Measurements from ENCODE around the gene NMRK1.
A peak's percentile ranks its signal among the peaks of the same experiment; 100 is the strongest.

NMRK1 gene

DNA sequence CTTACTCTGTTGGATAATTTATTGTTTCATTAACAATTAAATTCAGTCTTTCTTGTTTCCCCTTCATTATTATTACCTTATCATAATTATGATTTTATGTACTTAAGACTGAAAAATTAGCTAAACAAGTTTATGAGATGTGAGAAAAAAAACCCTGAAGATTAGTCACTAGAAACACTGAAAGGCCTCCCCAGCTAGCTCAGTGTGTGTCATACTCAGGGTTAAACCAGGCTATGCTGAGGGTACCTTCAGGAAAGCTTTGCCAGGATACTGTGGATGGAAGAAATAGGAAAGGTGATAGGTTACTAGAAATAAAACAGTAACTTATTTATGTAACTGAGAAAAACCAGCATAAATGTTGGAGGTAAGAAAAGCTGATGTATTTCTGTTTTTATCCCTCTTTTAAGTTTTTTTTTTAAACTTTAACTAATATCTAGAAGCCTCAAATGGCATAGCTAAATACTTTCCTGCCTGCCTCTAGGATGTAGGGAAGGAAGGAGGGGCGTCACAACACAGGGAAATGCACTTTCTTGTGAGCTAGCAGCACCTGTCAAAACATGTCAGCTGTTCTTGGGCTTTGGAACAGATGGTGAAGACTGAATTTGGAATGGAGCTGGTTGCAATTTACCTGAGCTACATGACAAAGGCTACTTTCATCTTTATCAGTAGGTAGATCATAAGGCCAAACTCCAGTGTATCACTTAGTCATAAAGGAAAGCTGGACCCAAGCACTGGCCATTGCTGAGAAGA, 24.2 kb downstream of the NMRK1 start:
- no peak for DNase-seq (ENCODE audit: low read depth, low spot score)

DNA sequence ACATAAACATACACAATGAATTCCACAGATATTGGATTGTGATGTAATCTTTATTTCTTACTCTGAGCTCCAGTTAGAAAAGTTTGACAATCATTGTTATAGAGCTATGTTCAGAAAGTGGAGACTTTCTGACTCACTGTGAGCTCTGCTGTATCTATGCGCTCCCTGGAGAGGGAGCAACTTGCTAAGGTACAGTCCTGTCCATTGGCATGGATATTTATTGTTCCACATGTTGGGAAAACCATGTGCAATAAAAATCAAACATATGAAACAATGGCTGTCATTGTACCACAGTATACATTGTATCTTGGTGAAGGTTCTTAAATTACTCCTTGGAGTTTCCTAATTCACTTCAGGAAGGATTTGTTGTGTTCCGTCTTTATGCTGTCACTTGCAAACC, 26.8 kb downstream of the NMRK1 start:
- no peak for DNase-seq (ENCODE audit: low read depth, low spot score)

- DNase-seq (ENCODE audit: low read depth, low spot score), result no peak
Measured at GRCh38 chr9:75054368-75055001, 33.5 kb downstream of the NMRK1 start.

DNA sequence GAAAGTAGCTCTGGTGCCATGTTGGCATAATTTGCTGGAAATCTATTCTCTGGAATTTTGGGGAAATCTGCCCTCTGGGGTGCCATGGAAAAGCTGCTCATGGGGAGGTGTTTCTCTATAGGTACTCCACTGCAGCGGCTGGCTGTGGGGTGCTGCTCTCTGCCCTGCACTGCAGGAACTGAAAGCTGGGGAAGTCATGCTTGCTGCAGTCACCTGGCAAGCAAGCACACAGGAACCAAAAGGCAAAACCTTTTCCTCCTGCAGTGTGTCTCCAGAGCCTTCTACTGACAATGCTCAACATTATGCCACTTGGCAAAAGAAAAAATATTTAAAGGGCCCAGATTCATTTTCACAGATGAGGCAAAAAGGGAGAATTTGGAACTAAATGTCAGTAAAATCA, 34.1 kb downstream of the NMRK1 start:
- no peak for DNase-seq (ENCODE audit: low read depth, low spot score)

DNA sequence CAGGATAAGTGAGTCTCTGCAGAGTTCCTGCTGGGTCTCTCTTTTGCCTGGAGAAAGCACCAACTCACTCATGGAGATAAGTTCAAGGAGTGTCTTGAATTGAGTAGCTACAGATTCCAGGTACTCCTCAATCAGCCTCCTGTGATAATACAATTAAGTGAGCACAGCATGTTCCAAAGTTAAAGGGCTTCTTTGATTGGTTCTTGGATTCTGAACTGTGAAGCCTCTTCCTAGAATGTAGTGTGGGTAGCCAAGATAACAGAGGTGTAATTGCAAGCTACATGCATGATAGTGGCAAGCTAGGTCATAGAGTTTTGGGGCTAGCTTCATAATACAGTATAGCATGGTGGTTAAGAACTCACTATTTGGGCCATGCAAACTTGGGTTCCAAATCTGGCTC, 36.7 kb downstream of the NMRK1 start:
- DNase-seq (ENCODE audit: low read depth, low spot score), result no peak

DNA sequence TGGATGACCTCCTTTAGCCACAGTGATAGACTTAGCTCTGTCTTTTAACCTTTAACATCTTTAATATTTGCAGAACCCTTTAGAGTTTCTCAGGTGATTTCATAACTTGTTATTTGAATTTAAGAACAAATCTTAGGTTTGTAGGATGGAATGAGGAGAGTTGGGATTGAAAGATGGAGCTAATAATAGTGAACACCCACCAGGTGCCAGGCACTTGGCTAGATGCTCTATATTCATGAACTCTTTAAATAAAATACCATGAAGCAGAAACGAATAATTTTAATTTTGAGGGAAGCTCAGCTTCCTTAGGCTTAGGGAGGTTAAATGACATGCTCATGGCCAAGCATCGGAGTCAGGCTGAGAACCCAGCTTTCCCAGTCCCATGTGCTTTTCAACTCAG, 40.4 kb downstream of the NMRK1 start:
- DNase-seq (ENCODE audit: low read depth, low spot score), result no peak

- no peak for DNase-seq (ENCODE audit: low read depth, low spot score)
Measured at GRCh38 chr9:75046725-75047345, 41.1 kb downstream of the NMRK1 start.

DNA sequence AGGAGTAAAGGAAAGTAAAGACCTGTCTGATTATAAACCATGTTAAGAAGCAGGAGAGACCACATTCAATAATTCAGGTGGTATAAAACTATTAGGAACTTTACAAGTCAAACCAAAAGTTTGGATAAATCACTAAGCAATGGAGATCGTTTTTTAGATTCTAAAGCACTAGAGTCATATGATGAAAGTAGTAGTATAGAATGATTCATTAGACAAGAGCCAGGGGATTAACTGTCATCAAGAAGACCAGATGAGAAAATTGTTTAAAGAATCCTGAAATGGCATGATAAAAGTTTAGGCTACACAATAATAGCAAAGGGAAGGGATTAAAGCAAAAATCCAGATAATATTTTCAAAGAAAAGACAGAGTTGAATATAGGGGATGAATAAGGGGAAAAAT, 46.9 kb downstream of the NMRK1 start:
- DNase-seq (ENCODE audit: low read depth, low spot score), result no peak

DNA sequence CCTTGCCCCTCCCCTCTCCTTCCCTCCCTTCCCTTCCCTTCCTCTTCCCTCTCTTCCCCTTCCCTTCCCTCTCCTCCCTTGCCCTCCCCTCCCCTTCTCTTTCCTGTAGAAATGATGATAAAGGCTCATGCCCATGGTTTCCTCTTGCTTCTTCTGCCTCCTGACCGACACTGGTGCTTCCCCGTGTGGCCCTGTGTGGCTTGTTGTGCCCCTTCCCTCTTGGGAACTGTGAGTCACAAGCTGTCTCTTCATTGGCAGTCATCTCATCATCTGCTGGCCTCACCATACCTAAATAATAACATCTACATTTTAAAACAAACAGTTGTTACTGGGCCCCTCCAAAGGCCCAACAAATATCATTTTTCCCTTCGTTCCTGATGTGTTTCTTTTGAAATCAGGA, 48.2 kb downstream of the NMRK1 start:
- DNase-seq (ENCODE audit: low read depth, low spot score), result no peak

GRCh38 chr9:75039009-75039408, 48.9 kb downstream of the NMRK1 start:
- DNase-seq (ENCODE audit: low read depth, low spot score), result no peak

GRCh38 chr9:75036793-75037192, 51.2 kb downstream of the NMRK1 start:
- no peak for DNase-seq (ENCODE audit: low read depth, low spot score)

DNA sequence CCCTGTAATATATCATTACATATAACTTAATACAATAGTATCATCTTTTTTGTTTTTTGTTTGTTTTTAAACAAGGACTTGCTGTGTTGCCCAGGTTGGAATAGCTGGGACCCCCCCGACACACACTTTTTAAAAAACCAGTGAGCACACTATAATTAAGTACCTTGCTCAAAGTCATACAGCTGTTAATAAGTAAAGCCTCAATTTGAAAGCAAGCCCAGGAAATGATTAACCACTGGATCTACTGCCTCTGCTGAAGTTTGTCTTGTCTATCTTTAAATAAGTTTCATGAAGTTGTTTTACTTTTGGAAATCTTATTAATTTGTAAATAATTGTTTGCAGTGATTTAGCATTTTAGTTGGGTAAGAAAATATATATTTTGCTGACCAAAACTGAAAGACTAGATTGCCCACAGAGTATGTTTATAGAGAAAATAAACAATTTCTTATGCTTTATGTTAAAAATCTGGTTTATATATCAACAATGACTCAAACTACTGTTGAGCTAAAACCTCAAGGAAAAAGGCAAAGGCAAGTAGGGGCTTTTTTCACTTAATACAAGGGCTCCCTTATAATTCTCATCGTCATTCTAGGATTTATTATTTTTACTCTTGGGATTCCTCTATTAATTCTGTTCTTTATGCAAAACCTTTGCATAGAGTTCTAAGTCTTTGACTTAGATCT, 54.0 kb downstream of the NMRK1 start:
- no peak for DNase-seq (ENCODE audit: low read depth, low spot score)

- peak; percentile 70 for DNase-seq (ENCODE audit: low read depth, low spot score)
Measured at GRCh38 chr9:75027187-75028107, 60.5 kb downstream of the NMRK1 start.

DNA sequence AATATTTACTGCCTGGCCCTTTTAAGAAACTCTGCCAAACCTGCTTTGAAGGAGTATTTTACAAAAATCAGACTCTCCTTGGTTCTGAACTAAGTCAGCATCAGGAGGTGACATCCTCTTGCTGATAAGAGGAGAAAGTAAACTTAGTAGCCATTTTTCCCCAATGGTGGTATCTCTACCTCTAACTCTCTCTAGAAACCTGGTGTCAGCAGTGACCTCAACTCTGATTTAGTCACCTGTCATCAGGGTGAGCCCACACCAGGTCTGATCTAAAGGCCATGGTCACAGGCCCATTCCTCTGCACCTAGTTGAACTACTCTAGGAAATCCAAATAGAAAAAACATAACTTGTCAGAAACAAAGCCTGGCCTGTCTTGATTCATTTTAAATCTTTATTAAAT, 64.1 kb downstream of the NMRK1 start:
- DNase-seq (ENCODE audit: low read depth, low spot score), result no peak

DNA sequence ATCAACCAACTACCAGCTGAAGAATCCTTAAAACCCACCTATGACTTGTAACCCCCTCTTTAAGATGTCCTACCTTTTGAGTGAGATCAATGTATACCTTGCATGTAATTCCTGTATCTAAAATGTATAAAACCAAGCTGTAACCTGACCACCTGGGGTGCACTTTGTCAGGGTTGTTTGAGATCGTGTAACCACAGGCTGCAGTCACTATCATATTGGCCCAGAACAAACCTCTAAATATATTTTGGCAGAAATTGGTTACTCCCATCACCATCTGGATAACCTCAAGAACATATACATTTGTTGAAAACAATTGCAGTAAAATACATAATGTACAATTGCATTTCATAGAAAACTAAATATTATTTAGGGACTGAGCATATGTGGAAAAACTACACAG, 68.3 kb downstream of the NMRK1 start:
- DNase-seq (ENCODE audit: low read depth, low spot score), result no peak

GRCh38 chr9:75019022-75019421, 68.9 kb downstream of the NMRK1 start:
- DNase-seq (ENCODE audit: low read depth, low spot score), result no peak

GRCh38 chr9:75017378-75017777, 70.6 kb downstream of the NMRK1 start:
- no peak for DNase-seq (ENCODE audit: low read depth, low spot score)

- DNase-seq (ENCODE audit: low read depth, low spot score), result no peak
Measured at GRCh38 chr9:75013735-75014134, 74.2 kb downstream of the NMRK1 start.

Data from ELF-1 (cell line).